Stimulated activated CD4-positive, alpha-beta T cell treated with anti-CD3 and anti-CD28 coated beads, Interleukin-12 subunit alpha, Interleukin-12 subunit beta, amount 100 ng/mL, for 24 hours (primary cell): Measurements from ENCODE around the gene CBFA2T2.

ENCODE experiments used
- DNase-seq, 2 experiments: peaks; one replicate each; pipeline ENCODE4 v3.0.0-alpha.2; 2020; ENCODE audit warnings: low read depth in 2 of 2

The CBFA2T2 gene

DNA sequence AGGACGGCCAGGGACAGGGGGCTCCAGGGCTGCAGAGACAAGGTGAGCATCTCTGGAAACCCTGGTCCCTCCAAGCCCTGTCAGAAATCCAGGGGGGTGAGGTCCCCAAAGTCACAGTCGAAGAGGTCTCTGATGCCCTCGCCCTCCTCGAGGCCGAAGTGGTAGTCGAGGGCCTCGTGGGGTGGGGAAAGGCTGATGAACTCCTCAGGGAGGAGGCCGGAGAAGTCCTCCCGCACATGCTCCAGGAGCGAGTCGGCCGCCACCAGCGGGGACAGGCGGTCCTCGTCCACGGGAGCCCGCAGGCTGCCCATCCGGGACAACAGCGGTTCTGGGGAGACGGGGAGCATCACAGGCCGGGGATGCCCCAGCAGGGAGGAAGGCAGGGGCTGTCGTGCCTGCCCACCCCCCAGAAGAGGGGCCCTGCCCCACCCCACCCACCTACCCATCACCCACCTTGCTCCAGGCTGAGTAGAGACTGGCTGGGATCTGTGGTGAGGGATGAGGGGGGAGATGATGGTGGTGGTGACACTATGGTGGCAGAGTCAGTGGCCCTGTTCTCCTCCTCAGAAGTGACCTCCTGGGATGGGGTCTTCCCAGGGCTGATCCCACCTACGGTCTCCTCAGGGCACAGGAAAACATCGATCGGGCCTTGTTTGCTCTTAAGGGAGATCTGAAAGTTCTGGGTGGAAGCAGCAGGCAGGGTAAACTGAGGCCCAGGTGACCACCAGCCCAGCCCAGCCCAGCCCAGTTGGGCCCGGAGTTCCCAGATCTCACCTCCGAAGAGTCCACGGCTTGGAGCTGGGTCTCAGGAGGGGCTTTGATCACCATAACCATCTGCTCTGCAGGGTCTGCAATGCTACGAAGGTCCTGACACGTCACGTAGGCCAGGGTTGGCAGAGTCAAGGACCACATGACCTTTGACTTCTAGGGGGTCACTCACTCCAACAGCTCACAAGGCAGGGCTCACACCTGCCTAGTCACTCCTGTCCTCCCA lies 187.1 kb downstream of the CBFA2T2 start:
- no peak for DNase-seq

DNA sequence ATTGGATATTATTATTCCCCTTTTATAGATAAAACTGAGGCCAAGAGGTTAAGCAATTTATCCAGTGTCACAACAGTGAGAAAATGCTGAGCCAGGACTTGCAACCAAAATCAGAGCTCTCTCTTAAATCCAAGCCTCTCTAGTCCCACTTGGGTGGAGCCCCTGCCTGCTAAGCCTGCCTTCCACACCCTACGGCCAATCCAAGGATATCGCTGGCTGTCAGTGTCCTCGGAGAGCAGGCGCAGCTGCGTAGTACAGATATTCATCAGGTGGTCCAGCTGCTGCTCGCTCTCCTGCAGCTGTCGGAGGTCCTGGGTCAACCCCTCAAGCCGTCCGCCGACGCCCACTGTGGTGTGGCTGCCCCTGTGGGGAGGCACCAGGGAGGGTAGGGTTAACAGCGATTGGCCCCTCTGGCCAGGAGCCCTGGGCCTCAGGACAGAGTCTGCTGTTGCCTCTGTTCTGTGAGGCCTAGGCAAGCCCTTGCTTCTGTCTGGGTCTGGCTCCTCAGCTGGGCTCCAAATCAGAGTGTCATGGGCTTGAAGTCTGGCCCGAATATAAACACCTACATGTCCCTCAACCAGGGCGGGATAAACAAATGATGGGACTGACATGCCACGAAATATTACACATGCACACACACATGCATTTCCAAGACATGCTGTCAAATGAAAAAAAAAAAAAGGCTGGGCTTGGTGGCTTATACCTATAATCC lies 188.3 kb downstream of the CBFA2T2 start:
- no peak for DNase-seq

DNA sequence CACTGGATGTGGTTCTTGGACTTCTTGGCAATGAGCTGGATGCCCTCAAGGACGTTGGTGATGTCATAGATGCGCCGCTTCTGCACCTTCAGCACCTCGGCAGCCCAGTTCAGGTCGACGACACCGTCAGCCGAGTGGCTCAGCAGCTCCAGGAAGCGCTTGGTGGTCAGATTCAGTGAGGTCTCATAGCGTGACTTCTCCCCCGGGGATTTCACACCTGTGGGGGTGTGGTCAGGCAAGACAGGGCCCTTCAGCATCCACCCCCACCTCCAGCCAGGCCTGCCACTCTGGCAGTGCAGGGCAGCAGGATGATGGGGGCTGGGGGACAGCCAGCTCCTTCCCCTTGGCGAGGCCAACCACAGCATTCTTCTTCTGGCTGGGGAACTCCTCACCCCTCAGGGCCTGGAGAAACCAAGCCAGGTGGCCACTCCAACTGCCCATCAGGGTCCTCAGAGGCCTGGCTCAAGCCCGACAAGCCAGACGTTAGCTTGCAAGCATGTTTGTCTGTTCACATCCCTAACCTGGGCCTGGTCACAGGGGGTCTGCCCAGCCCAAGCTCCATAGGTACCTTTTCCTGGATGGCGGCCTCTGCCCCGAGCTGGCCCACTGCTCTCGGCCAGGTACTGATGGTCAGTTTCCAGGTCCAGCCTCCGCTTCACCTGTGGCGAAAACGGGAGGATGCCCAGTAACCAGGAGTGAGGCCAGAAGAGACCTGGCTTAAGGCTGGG lies 190.0 kb downstream of the CBFA2T2 start:
- DNase-seq, result no peak

DNA sequence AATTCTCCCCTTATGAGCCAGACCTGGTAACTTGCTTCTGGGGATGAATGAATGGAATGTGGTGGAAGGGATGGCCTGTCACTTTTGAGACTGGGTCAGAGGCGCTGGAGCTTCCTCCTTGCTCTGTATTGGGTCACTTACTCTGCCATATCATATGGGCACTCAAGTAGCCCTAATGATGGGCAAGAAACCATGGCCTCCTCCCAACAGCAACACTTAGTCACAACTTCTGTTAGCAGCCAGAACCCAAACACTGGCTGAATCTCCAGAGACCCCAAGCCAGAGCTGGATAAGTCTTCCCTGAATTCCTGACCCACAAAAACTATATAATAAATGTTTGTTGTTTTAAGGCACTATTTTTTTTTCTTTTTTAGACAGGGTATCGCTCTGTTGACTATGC lies 190.8 kb downstream of the CBFA2T2 start:
- no peak for DNase-seq

DNA sequence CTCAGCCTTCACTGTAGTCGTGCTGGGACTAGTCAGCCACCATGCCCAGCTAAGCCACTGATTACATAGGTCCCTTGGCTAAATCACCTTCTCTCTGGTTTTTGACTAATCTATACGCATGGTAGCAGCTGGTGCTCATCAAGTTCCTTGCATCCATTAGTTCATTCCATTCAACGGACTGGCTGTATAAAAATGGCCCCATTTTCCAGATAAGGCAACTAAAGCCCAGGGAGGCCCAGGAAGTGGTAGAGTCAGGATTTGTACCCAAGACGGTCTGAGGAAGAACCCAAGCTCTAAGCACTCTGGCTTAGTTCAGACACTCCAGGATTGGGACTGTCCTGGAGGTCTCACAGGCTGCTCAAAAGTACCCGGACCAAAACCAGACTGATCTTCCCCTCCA lies 191.4 kb downstream of the CBFA2T2 start:
- DNase-seq, result no peak

DNA sequence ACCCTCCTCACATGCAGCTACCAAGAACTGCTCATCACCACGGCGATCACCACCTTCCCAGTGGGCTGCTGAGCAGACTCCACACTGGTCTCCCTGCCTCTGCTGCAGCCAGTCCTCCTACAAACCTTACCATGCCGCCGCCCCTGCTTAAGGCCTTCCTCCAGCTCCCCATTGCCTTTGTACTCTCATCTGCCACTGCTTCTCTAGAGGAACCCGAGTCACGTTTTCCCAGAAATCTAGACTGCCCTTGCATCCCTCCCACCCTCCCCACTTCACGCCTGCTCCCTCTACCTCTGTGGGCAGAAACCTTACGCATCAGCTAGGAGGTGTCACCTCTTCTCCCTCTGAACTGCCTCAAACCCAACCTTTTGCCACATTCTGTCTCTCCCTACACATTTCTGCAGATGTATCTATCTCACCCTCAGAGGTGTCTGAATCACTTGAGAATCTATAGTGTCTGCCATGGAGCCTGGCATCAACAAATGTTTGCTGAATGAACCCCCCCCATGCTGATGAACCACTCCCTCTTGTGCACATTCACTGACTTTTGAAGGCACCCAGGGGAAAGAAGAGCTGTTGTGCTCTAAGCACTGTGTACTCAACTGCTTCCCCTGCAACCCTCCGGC lies 191.9 kb downstream of the CBFA2T2 start:
- no peak for DNase-seq

DNA sequence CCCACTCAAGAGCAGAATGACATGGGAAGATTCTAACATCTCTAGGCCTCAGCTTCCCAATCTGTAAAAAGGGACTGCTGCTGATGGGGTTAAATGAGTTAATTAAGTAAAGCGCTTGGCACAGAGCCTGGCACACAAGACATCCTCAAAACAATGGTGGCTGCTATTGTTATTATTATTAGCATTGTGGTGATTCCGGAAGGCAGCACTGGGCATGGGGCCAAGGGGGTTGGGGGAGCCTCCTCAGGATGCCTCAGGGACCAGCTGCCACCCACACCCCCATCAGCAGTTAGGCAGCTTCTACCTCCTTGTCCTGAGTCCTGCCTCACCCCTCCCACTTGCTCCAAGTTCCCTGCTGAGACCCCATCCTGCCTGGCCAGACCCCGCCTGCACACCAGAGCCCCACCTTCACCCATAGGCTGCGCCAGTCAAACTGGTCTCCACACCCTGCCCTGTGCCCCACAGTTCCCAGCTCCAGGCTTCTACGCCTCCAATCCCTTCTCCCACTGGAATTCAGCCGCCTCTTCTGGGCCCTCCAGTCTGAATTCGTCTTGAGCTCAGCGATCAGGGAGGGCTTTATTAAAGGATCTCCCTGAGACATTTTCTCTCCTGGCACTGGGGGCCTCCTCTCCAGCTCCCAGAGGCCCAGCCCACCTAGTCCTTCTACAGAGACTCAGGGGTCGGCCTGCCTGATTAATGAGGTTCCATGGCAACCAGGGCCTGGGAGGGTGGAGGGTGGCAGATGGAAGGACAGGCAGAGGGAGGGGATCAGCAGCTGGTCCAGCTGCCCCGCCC lies 194.8 kb downstream of the CBFA2T2 start:
- no peak for DNase-seq

DNA sequence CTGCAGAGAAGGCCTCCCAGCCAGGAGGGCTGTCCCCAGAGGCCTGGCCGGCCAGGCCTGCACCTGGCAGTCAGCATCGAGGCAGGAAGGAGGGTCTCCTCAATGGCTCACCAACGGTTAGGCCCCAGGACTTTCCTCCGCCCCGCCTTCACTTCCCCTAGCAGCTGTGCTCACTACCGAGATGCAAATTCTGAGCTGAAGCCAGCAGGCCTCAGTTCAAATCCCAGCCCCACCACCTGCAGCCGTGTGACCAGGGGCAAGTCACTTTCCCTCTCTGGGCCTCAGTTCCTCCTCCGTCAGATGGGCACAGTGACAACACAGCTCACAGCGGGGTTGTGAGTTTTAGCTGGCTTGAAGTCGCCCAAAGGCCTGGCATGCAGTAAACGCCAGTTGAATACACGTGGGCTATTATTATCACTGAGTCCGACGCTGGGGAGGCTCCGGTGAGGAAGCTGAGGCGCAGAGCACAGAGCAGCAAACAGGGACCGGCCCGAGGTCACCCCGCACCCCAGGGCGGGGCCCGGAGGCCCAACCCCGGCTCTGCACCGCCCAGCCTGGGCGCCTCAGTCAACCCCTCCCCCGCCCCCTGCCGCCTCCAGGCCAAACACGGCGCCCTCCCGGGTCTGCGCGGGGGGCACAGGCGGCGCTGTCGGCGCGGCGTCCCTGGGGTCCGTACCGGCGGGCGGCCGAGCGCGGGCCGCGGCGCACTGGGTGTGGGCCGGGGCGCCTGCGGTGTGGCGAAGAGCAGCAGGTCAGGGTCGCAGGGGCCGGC lies 195.6 kb downstream of the CBFA2T2 start:
- DNase-seq, result peak in 1 of 2 experiments; percentile 73

DNA sequence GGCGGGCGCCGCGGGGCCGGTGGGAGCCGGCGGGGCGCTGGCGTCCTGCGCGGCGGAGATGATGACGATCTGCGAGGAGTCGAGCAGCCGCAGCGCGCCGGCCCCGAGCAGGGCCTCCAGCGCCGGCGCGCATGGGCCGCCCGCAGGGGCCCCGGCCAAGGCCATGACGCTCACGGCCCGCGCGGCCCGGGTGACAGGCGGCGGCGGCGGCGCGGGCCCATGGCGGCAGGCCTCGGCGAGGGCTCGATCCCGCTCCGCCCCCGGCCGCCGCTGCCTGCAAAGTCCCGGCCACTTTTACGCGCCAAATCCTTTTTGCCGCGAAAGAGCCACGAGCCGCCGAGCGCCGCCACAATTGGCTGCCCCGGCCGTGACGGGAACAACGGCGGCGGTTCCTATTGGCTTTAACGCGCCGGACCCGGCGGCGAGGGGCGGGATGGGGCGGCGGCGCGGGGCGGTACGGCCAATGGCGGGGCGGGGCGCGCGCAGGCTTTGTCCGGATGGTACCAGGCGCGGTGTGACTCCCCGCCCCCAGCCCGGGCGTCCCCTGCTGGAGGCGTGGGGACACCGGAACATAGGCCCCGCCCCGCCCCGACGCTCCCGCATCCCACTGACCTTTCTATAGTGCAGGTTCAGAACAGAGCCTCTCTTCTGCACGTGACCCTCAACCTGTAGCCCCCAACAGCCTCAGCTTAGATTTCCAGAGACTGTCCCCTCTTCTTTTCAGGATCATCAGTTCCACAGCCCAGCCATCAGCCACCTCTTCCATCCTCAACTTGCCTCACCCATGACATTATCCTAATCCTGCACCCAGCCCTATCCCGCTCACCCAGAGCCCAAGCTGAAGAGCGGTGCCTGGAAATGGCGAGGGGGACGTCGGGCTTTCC lies 196.4 kb downstream of the CBFA2T2 start, which contains the start of gene E2F1:
E2F1 (minus strand) TSS at position 286 of the 884 bp plus-strand sequence; CDS start at position 165, 121 bp downstream.
- DNase-seq, result peak; percentile 94 to 95

DNA sequence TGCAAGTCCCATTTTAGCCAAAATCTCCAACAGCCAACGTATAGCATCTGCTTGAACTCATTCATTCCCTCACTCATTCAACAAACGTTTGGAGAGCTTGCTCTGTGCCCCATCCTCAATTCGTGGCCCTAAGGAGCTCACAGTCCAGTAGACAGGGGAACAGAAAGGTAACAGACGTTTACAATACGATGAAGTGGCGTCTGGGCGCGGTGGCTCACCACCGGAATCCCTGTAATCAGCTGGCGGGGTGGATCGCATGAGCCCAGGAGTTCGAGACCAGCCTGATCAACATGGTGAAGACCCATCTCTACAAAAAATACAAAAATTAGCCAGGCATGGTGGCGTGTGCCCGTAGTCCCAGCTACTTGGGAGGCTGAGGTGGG lies 197.1 kb downstream of the CBFA2T2 start:
- DNase-seq, result no peak

DNA sequence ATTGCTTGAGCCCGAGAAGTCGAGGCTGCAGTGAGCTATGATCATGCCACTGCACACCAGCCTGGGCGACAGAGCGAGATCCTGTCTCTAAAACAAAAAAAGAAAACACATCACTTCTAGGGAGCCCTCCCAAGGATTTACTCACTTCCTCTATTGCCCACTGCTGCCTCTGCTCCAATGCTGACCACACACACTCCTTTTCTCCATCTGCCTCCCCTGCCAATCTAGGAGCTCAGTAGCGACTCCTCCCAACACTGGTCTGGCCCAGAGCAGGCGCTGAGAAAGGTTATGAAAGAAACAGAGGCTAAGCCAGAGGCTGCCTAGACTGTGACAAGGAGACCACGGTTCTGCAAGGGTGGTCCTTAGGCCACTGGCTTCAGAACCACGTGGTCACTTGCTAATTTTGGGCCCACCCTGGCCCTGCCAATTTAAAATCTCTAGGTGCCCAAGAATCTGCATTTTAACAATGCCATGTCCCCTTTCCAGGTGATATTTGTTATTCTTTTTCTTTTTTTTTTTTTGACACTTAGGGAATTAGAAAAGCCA lies 197.5 kb downstream of the CBFA2T2 start:
- no peak for DNase-seq

DNA sequence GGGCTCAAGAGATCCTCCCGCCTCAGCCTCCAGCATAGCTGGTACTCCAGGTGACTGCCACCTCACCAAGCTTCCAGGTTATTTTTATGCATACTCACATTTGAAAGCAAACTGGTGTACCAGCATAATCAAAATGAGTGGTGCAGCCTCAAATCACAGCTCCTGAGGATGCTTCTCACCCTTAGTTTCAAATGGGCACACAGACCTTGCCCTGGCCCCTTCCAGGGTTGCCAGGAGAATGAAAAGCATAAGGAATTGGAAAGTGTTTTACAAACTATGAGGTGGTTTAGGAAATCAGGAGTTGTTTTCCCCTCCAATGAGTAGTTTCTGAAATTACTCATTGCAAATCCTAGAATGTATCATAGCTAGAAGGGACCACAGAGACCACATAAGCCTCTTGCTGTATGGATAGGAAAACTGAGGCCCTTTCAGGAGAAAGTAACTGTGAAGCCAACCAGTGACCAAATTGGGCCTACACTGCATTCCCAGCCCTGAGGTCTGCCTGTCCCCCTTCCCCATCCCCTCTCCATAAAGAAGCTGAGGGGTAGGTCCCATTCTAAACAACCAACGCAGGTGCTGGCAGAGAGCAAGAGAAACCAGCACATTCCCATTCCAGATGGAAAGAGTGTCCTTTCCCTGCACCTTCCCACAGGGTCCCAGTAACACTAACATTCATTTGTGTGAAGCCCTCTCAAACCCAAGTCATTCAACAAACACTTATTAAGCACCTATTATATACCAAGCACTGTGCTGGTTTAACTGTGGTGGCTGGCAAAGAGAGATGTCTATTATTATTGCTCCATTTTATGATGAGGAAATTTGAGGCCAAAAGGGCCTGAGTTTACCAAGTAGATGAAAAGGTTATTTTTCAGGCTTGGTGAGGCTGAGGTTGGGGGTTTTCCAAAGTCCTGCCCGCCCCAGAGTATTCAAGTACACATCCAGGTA lies 198.4 kb downstream of the CBFA2T2 start:
- no peak for DNase-seq

DNA sequence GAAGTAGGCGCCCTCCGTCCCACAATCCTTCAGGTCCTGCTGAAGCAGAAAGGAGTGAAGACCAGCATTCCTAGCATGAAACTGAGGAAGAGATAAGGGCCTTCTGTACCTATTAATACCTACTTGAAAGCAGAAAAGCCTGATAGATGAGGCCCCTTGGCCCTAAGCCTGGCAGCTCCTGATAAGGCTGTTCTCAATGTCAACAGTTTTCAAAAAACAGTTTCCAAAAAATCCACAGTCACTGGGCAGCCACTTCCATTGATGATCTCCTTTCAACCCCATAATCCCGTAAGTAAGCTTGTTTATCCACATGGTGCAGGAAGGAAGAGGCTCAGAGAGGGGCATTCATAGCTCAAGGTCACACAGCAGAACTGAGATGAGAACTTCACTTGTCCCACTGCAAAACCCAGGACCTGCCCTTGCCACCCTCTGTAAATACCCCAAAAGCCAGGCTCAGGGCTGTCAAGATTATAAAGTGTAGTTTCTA lies 199.1 kb downstream of the CBFA2T2 start:
- no peak for DNase-seq

DNA sequence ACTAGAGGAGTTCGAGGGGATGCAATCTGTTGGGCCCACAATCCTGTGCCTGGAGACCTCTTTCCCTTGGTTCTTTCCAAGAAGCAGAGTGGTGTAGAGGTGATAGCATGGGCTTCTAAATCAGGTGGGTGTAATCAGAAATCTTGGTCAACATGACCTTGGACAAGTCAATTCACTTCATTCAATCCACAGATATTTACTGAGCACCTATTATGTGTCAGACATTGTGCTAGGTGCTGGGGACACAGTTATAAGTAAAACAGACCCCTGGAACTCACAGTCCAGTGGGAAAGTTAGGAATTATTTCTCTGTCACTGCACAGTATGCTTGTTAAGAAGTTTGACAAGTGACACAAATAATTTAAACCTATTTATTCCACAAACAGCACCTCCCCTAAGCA lies 199.6 kb downstream of the CBFA2T2 start:
- no peak for DNase-seq

DNA sequence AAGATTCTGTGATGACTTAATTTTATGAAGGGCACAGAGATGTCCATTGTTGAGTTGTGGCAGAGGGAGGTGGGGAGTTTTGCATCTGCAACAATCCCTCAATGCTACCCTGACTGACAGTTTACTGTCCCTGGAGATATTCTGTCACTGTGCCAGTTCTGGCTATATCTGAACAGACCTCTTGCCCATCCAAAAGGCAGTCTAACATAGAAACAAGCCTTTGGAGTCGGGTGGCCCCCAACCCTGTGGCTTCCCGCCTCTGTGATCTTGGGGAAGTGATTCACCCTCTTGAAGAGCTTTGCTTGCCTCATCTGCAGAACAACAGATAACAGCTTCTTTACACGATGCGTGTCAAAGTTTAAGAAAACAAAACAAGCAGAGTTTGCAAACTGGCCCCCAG lies 200.1 kb downstream of the CBFA2T2 start:
- DNase-seq, result no peak

DNA sequence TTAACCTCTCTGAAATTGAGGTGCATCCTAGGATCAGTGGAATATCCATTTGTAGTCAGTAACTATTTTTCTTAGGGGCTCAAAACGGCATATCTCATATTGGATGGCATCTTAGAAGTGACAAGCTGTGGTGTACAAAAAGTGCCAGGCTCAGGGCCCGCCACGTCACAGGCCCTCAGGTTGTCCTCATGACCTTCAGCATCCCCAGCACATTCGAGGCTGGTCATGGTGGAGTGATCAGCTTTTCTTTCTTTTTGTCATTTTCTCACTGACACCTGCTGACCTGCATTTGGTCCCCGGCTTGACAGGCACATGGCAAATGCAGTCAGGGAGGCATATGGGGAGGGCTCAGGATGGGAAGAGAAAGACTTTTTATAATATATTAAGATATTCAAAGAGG lies 203.4 kb downstream of the CBFA2T2 start:
- DNase-seq, result no peak
